ENCODE data around the gene RNF186.

- TF ChIP-seq, protein P1, sequence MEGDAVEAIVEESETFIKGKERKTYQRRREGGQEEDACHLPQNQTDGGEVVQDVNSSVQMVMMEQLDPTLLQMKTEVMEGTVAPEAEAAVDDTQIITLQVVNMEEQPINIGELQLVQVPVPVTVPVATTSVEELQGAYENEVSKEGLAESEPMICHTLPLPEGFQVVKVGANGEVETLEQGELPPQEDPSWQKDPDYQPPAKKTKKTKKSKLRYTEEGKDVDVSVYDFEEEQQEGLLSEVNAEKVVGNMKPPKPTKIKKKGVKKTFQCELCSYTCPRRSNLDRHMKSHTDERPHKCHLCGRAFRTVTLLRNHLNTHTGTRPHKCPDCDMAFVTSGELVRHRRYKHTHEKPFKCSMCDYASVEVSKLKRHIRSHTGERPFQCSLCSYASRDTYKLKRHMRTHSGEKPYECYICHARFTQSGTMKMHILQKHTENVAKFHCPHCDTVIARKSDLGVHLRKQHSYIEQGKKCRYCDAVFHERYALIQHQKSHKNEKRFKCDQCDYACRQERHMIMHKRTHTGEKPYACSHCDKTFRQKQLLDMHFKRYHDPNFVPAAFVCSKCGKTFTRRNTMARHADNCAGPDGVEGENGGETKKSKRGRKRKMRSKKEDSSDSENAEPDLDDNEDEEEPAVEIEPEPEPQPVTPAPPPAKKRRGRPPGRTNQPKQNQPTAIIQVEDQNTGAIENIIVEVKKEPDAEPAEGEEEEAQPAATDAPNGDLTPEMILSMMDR (IDR thresholded peaks at IDR 0.05 in 8 of 11, conservative IDR thresholded peaks at IDR 0.05 in 3 of 11): no peak
- TF ChIP-seq POLR2A (IDR thresholded peaks at IDR 0.05) (no peak), POLR2AphosphoS5 (IDR thresholded peaks at IDR 0.05) (no peak)
Observed at GRCh38 chr1:19837866-19838265, 22.8 kb upstream of the RNF186 start.

Measured in spleen (tissue), 7 donors.